Psoas muscle (tissue), 8 donors: ENCODE measurements around the gene ARFGEF3. TPM values are rescaled to one million over a fixed set of nuclear protein-coding genes. Genes with fewer than 3 reads are reported as not detected.

ENCODE experiments used
- ATAC-seq, 4 donors: fragments of 200-7000 bp; cut with Tn5 transposase; one replicate each; pipeline ENCODE4 v1.9.1; 2020; ENCODE audit warnings: moderate library complexity in 3 of 4, mild to moderate bottlenecking in 2 of 4
- DNase-seq, 2 donors: peaks; one replicate each; pipeline ENCODE4 v3.0.0-alpha.2; 2020
- H3K27ac ChIP-seq: fragments of 200-600 bp; one replicate; pipeline ENCODE4 v1.8.0; 2022
- H3K27me3 ChIP-seq, 3 donors: fragments of 200-600 bp in 1 of 3; one replicate each; pipeline versions ENCODE4 v1.6.1 to v1.8.0; 2013 to 2022; ENCODE audit warnings: low read length in 2 of 3, mild to moderate bottlenecking in 2 of 3, moderate library complexity in 1 of 3; ENCODE audit not compliant: insufficient read depth in 3 of 3
- H3K36me3 ChIP-seq, 2 donors: fragments of 200-600 bp in 1 of 2; one replicate each; pipeline versions ENCODE4 v1.6.1 to v1.8.0; 2013 to 2022; ENCODE audit warnings: low read depth in 1 of 2, mild to moderate bottlenecking in 1 of 2, moderate library complexity in 1 of 2; ENCODE audit not compliant: insufficient read depth in 1 of 2
- H3K4me1 ChIP-seq: fragments of 200-600 bp; one replicate; pipeline ENCODE4 v1.8.0; 2022
- H3K4me3 ChIP-seq: fragments of 200-600 bp; one replicate; pipeline ENCODE4 v1.8.0; 2022; ENCODE audit warnings: mild to moderate bottlenecking
- H3K9me3 ChIP-seq: fragments of 200-600 bp; one replicate; pipeline ENCODE4 v1.8.0; 2022
- CTCF ChIP-seq: fragments of 200-600 bp; IDR thresholded peaks from one replicate; pipeline ENCODE4 v1.8.0; 2022; ENCODE audit warnings: antibody characterized with exemption
- WGBS, 3 donors: extraction: QIAGEN DNeasy Blood & Tissue Kit; methylation state at CpG; one replicate each; pipeline versions ENCODE4 v1.1.6 to v1.1.7; 2013; 5-methylcytosine and 5-hydroxymethylcytosine counted together
- intact Hi-C, 2 donors: fragments of 100-400 bp; cut with DNase I; formaldehyde crosslinking; loops; one replicate each; pipeline versions ENCODE4 v1.11.0 to v1.14.2; 2022
- polyA plus RNA-seq, 3 donors: library from polyadenylated mRNA; stranded (reverse); fragments of 200-250 nt; gene quantifications; one replicate each; pipeline ENCODE4 v1.2.3, GENCODE V29; 2013
- total RNA-seq, 4 donors: library from RNA; stranded (reverse); fragmentation: NEBNext Ultra II Directional in 2 of 4; extraction: Animal tissue kit (Norgen Biotek cat#: 25700) in 2 of 4; gene quantifications; one replicate each; pipeline versions ENCODE4 v1.2.1 to v1.2.4, GENCODE V29; 2021 to 2023
- donor health status: healthy with polysubstance abuse.
- donor health status: DM: no; HTN: no; CAD: no; lungs with moderate emphysema.
- donor health status: Bipolar disorder and iron deficiency.
- donor health status: healthy.
- donor health status: DM: yes; HTN: yes; CAD: no.
- donor health status: DM: no; HTN: no; CAD: no.
- donor health status: DM: no; HTN: no; CAD: no.
- donor health status: DM: yes; HTN: yes; CAD: no.

The ARFGEF3 gene
- total and polyA plus RNA-seq, 7 donors = 0.20 to 18.4 (median 0.38) TPM

DNA sequence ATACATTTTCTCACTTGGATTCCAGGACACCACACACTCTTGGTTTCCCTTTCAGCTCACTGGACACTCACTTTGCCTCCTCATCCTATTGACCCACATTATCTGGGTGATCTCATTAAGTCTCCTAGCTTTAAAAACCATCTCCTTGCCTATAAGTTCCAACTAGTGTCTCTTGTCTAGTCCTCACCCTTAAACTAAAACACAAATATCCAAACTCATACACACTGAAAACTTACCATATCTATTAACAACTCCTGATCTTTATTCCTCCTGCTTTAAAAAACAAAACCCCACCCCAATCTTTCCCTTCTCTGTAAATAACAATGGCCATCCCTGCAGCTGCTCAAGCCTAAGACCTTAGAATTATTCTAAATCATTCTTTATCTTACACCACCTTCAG lies 212.5 kb downstream of the ARFGEF3 start:
- no peak overlapping the region for H3K4me3 ChIP-seq
- H3K27ac ChIP-seq = no peak overlapping the region
- H3K9me3 ChIP-seq = no peaks in the 10 kb centered on the region
- TF ChIP-seq CTCF = no peak
- intact Hi-C loops = no loop called here
- H3K36me3 ChIP-seq = no peaks in the 10 kb centered on the region
- no peaks in the 10 kb centered on the region for H3K4me1 ChIP-seq
- no peak for DNase-seq
- no peaks in the 10 kb centered on the region for H3K27me3 ChIP-seq
- ATAC-seq = no peak

DNA sequence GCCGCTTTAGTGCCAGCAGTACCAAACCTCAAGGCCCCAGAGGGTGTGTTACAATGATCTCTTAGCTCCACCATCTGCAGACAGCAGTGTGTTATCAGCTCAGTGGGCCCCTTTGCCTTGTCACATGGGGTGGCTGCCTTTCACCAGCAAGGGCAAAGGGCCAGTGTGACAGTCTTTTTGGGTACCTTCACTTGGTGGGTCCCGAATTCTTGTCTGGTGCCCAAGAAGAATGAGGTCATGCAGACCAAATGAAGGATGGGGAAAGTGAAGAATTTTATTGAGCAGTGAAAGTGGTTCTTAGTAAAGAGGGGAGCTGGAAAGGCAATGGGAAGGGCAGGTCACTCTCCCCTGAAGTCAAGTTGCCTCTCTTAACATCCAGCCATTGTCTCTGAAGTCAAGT lies 213.1 kb downstream of the ARFGEF3 start:
- intact Hi-C loops = no loop called here
- TF ChIP-seq CTCF = no peak
- H3K4me1 ChIP-seq = no peaks in the 10 kb centered on the region
- no peaks in the 10 kb centered on the region for H3K36me3 ChIP-seq
- H3K4me3 ChIP-seq = no peak overlapping the region
- no peak for DNase-seq
- no peaks in the 10 kb centered on the region for H3K9me3 ChIP-seq
- ATAC-seq = no peak
- H3K27me3 ChIP-seq = no peaks in the 10 kb centered on the region
- H3K27ac ChIP-seq = no peak overlapping the region
- 82 to 89% (median 84%) methylated on average over 2 of the region's 2 CpGs for WGBS, 3 donors

DNA sequence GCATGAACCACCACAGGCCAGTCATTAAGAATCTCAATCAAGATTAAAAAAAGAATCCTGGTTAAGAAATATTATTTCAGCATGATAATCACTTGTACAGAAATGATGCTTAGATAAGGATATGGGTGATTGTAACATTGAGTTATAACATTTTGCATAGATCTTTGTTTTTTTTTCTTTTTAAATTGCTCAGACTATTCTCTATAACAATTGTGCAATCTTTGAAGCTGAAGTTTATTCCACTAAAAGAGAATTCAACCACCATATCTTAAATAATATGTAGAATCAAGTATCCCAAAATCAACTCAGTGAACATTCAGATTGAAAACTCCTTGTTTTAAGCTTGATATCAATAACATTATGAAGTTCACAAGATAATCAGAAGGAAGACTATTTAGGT lies 215.3 kb downstream of the ARFGEF3 start:
- no peak for TF ChIP-seq CTCF
- no peaks in the 10 kb centered on the region for H3K36me3 ChIP-seq
- intact Hi-C loops = no loop called here
- no peaks in the 10 kb centered on the region for H3K9me3 ChIP-seq
- ATAC-seq (no peak), DNase-seq (no peak)
- no peak overlapping the region for H3K27ac ChIP-seq
- no peak overlapping the region for H3K4me3 ChIP-seq
- no peaks in the 10 kb centered on the region for H3K4me1 ChIP-seq
- H3K27me3 ChIP-seq = no peaks in the 10 kb centered on the region

DNA sequence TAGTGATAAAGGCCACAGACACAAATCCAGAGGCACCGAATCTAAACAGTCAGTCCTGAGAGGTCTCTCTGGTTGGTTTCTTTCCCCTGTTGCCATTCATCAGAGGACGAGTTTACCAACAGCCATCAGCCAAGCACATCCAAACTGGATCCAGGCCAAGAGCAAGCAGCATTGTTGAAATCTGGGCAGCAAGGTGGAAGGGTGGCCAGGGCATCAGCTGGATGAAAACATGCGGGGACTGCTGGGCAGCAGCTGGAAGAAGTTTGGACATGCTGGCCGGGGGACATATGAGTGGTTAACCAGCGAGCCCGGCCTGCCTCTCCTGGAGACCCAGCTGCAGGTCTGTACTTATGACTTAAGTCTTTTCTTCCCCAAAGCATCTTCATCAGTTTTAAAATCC lies 216.1 kb downstream of the ARFGEF3 start, which contains the start of gene SMIM28:
Gene SMIM28, plus strand, starts transcription at position 62 of the 400 bp plus-strand sequence. Its CDS starts 168 bp downstream, at position 230.
- 43 to 52% (median 52%) methylated on average over 6 of the region's 6 CpGs for WGBS, 3 donors
- Histone ChIP-seq H3K4me1 (no peaks in the 10 kb centered on the region), H3K27ac (no peak within 1 kb of the TSS), H3K9me3 (no peaks in the 10 kb centered on the region), H3K27me3 (no peaks in the 10 kb centered on the region), H3K4me3 (no peak within 1 kb of the TSS), H3K36me3 (no peaks in the 10 kb centered on the region)
- no peak for DNase-seq
- intact Hi-C loops = no loop called here
- TF ChIP-seq CTCF = no peak
- ATAC-seq = no peak

GRCh38 chr6:138378463-138378862 lies 216.7 kb downstream of the ARFGEF3 start:
- Histone ChIP-seq H3K9me3 (no peaks in the 10 kb centered on the region), H3K36me3 (no peaks in the 10 kb centered on the region), H3K27me3 (no peaks in the 10 kb centered on the region), H3K4me1 (no peaks in the 10 kb centered on the region), H3K27ac (no peak overlapping the region), H3K4me3 (no peak overlapping the region)
- no peak for TF ChIP-seq CTCF
- no peak for ATAC-seq
- DNase-seq = no peak
- intact Hi-C loops = no loop called here
- WGBS, 3 donors = 70 to 81% (median 74%) methylated on average over 4 of the region's 4 CpGs
